Esophagus (tissue), 2 donors: ENCODE results near the gene ADD1. TPM values are rescaled to one million over a fixed set of nuclear protein-coding genes. Genes with fewer than 3 reads are reported as not detected.

Experiments
- H3K27ac ChIP-seq, 2 donors: one replicate each; pipeline ENCODE4 v1.5.1; 2013; ENCODE audit warnings: low read depth in 2 of 2, mild to moderate bottlenecking in 2 of 2, inconsistent platforms in 1 of 2, low read length in 1 of 2, moderate library complexity in 1 of 2
- H3K27me3 ChIP-seq, 2 donors: one replicate each; pipeline ENCODE4 v1.6.1; 2013; ENCODE audit warnings: low read length in 2 of 2, control low read depth in 1 of 2, mild to moderate bottlenecking in 1 of 2; ENCODE audit not compliant: insufficient read depth in 2 of 2, control insufficient read depth in 1 of 2
- H3K36me3 ChIP-seq, 2 donors: one replicate each; pipeline ENCODE4 v1.6.1; 2013; ENCODE audit warnings: low read length in 1 of 2; ENCODE audit not compliant: control insufficient read depth in 2 of 2, insufficient read depth in 2 of 2
- H3K4me1 ChIP-seq, 2 donors: one replicate each; pipeline ENCODE4 v1.6.1; 2013; ENCODE audit warnings: low read length in 1 of 2; ENCODE audit not compliant: control insufficient read depth in 2 of 2, insufficient read depth in 2 of 2
- H3K4me3 ChIP-seq, 2 donors: one replicate each; pipeline ENCODE4 v1.5.1; 2013; ENCODE audit warnings: low read length in 2 of 2, mild to moderate bottlenecking in 2 of 2, low read depth in 1 of 2, moderate library complexity in 1 of 2
- H3K9me3 ChIP-seq, 2 donors: one replicate each; pipeline ENCODE4 v1.6.1; 2013; ENCODE audit warnings: mild to moderate bottlenecking in 2 of 2, low read depth in 1 of 2, low read length in 1 of 2, moderate library complexity in 1 of 2; ENCODE audit not compliant: control insufficient read depth in 2 of 2, insufficient read depth in 1 of 2
- WGBS, 2 donors: extraction: QIAGEN DNeasy Blood & Tissue Kit; methylation state at CpG; one replicate each; pipeline ENCODE4 v1.1.7; 2013; 5-methylcytosine and 5-hydroxymethylcytosine counted together
- polyA plus RNA-seq, 2 donors: library from polyadenylated mRNA; stranded (reverse); fragments of 200-250 nt; gene quantifications; one replicate each; pipeline ENCODE4 v1.2.3, GENCODE V29; 2013
- donor health status: healthy with polysubstance abuse.
- donor health status: Bipolar disorder and iron deficiency.

Gene ADD1
- polyA plus RNA-seq, 2 donors = 102 to 156 TPM

DNA sequence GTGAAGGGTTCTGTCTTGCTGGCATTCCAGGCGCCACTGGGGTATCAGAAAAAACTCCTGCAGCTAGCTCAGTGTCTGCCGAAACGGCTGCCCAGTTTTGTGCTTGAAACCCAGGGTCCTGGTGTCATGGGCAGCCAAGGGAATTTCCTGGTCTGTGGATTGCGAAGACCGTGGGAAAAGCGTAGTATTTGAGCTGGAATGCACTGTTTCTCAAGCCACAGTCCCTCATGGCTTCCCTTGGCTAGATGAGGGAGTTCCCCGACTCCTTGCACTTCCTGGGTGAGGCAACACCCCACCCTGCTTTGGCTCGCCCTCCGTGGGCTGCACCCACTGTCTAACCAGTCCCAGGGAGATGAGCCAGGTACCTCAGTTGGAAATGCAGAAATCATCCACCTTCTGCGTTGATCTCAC, 79.5 kb downstream of the ADD1 start:
- H3K9me3 ChIP-seq = no peaks in the 10 kb centered on the region
- no peaks in the 10 kb centered on the region for H3K27me3 ChIP-seq
- no peak overlapping the region for H3K27ac ChIP-seq
- 71 to 78% methylated on average over 10 of the region's 10 CpGs for WGBS, 2 donors
- H3K36me3 ChIP-seq = peaks cover 5 to 27% of the 10 kb centered on the region in 2 donors
- H3K4me3 ChIP-seq = no peak overlapping the region
- peaks cover 3 to 4% of the 10 kb centered on the region in 2 donors for H3K4me1 ChIP-seq

DNA sequence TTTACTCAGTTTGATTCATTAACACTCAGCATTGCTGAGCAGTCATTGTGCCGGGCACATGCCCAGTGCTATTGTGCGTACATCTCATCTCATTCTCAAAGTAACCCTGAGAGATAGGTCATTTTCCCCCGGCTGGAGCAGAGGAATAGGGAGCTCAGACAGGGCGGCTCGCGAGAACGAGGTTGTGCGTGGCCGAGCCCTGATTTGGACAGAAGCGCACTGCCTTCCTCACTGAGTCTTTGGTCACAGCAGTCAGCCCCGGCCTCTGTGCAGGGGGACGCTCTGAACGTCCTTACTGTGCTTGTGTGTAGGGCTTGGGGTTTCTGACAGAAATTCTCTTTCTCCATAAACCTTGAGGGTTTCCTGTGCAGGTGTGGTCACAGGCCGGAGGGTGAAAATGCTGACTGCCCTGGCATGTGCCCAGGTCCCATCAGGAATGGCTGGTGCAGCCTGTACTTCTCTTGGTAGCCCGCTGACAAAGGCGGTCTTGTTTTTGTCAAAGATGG, 80.1 kb downstream of the ADD1 start:
- H3K4me1 ChIP-seq = peaks cover 3 to 4% of the 10 kb centered on the region in 2 donors
- no peak overlapping the region for H3K4me3 ChIP-seq
- H3K36me3 ChIP-seq = peaks cover 9 to 33% of the 10 kb centered on the region in 2 donors
- 88 to 91% methylated on average over 16 of the region's 16 CpGs for WGBS, 2 donors
- H3K27ac ChIP-seq = no peak overlapping the region
- H3K9me3 ChIP-seq = no peaks in the 10 kb centered on the region
- no peaks in the 10 kb centered on the region for H3K27me3 ChIP-seq

DNA sequence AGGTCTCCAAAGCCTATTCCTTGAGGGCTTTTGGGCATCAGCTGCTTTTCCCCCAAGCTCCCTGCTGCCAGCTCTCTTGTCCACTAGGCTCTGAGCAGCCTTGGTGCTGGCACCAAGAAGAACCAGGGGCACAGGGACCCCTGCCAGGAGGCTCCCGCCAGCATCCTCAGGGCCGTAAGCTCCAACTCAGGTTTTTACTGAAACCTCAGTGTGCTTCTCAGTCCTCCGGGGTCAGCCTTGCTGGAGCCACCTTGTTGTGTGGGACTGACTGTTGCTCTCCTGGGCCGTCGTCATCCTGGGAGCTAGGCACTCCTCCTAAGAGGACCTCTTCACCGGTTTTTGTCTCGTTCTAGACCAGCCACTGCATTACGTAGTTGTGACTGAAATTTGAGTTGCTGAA, 80.6 kb downstream of the ADD1 start:
- H3K27ac ChIP-seq = no peak overlapping the region

DNA sequence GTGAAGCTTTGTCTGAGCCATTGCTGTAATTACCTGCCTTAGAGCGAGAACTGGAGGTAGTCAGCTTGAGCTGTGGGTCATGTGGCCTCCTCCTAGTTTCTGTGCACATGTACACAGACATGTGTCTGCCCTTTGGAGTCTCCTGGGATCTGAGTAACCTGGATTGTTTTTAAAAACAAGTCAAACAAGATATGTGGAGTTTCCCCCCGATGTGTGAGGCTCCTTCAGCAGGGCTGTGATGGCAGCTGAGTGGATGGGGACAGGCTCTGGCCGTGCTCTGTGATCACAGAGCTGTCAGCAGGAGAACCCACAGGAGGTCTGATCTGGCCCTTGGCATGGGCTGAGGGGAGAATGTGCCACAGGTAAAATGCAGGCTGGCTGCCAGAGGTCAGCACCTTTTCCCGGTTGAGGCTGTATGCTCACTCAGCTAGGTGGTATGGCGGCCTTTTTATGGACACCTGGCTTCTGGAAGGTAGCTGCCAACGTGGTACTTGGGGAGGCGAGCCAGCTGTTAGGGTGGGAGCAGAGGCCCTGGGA, 81.2 kb downstream of the ADD1 start:
- H3K27ac ChIP-seq = no peak overlapping the region
- WGBS, 2 donors = 76 to 83% methylated on average over 7 of the region's 7 CpGs

More for the DNA sequence above, 80.6 kb downstream of the ADD1 start:
- Histone ChIP-seq H3K4me1 (peaks cover 3 to 4% of the 10 kb centered on the region in 2 donors), H3K36me3 (peaks cover 9 to 36% of the 10 kb centered on the region in 2 donors), H3K9me3 (no peaks in the 10 kb centered on the region), H3K4me3 (no peak overlapping the region), H3K27me3 (no peaks in the 10 kb centered on the region)
- 89 to 95% methylated on average over 8 of the region's 8 CpGs for WGBS, 2 donors

DNA sequence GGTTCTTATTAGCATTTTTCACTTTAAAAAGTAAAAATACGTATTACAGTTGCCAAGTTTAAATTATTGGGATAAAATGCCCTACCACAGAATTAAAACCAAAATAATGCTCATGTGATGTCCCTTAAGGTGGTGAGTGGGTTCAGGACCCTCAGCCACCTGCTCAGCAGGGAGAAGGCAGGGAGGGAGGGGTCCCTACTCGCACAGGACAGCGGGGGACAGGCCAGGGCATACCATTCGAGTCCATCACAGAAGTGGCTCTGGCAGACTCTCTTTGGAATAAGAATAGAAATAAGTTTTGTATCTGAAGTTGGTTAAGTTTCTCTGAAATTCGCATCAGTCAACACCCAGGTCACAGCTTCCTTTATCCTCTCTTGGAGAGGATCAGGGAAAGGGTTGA, 81.9 kb downstream of the ADD1 start:
- no peak overlapping the region for H3K4me3 ChIP-seq

More for the DNA sequence above, 81.2 kb downstream of the ADD1 start:
- Histone ChIP-seq H3K36me3 (peaks cover 9 to 40% of the 10 kb centered on the region in 2 donors), H3K9me3 (no peaks in the 10 kb centered on the region), H3K27me3 (no peaks in the 10 kb centered on the region), H3K4me1 (peaks cover 3 to 4% of the 10 kb centered on the region in 2 donors), H3K4me3 (no peak overlapping the region)

DNA sequence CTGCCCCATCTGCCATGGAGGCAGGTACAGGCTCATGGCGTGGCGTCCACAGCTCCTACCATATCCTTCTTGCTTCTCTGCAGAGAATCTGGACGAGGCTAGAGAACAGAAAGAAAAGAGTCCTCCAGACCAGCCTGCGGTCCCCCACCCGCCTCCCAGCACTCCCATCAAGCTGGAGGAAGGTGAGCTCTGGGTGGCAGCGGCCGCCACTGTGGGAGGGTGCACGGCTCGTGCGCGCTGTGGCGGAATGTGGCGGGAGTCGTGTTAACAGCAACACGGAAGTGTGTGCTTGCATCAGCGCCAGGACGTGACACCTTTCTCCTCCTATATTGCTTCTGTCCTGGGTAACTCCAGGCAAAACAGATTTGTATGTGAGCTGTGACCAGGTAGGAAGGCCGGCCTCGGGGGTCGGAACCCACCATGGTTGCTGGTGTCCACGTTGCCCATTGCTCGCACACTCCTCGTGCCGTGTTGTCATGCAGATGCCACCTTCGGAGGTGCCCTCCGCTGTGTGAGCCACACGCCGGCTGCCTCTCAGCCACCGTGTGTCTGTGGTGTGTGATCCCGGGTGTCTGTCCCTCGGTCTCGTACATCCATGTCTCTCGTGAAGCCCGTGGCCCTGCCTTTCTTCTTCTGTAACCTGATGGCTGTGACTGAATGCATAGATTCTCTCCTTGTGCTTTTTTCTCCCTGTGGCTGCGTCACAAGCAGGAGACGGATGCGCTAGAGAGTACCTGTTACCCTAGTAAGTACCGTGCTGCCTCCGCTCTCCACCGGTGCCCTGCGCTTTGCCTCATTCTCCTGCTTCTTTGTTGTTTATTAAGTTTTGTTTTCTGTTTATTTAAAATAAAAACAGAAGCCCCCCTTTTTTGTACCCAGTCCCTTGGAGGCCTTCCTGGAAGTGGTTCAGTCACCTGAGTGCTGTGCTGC, 82.6 kb downstream of the ADD1 start:
- peaks cover 14 to 51% of the 10 kb centered on the region in 2 donors for H3K36me3 ChIP-seq
- H3K27me3 ChIP-seq = no peaks in the 10 kb centered on the region
- no peaks in the 10 kb centered on the region for H3K9me3 ChIP-seq
- WGBS, 2 donors = 93% methylated on average over 41 of the region's 41 CpGs
- peaks cover 3 to 4% of the 10 kb centered on the region in 2 donors for H3K4me1 ChIP-seq
- no peak overlapping the region for H3K27ac ChIP-seq
- H3K4me3 ChIP-seq = no peak overlapping the region

More for the DNA sequence above, 81.9 kb downstream of the ADD1 start:
- 91% methylated on average over 5 of the region's 5 CpGs for WGBS, 2 donors
- H3K27ac ChIP-seq = no peak overlapping the region
- H3K27me3 ChIP-seq = no peaks in the 10 kb centered on the region
- H3K36me3 ChIP-seq = peaks cover 12 to 45% of the 10 kb centered on the region in 2 donors
- no peaks in the 10 kb centered on the region for H3K9me3 ChIP-seq
- peaks cover 3 to 4% of the 10 kb centered on the region in 2 donors for H3K4me1 ChIP-seq

DNA sequence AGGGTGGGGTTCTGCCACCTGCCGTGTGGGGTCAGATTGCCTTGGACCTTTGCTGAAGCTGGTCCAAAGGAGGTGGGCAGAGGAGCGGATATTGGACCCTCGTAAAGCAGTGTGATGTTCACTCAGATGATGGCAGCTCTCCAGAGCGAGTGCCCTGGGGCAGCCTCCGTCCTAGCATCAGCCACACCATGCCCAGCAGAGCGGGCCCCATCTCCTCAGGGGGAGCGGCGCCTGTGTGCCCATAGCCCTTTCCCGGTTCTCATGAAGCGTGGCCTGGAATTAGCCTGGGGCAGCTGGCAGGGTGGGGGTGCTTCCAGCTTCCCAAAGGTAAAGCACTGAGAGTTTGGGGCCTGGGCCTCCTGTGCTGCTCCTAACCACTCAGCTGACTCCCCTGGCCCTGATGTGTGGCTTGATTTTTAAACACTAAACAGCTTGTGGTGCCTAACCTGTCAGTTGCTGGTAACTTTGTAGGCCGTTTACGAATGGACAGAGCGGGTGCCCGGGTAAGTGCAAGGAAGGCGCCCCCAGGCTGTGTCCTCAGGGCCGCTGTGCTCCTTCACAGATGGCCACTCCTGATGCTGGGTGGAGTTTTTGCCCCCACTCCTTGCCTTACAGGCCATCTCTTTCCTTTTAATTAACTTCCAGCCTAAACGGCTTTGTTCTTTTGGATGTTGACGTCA, 83.5 kb downstream of the ADD1 start:
- no peak overlapping the region for H3K4me3 ChIP-seq
- H3K36me3 ChIP-seq = peaks cover 14 to 59% of the 10 kb centered on the region in 2 donors
- H3K27me3 ChIP-seq = no peaks in the 10 kb centered on the region
- H3K4me1 ChIP-seq = peaks cover 3 to 4% of the 10 kb centered on the region in 2 donors
- no peak overlapping the region for H3K27ac ChIP-seq
- 90 to 94% methylated on average over 18 of the region's 18 CpGs for WGBS, 2 donors
- H3K9me3 ChIP-seq = no peaks in the 10 kb centered on the region

DNA sequence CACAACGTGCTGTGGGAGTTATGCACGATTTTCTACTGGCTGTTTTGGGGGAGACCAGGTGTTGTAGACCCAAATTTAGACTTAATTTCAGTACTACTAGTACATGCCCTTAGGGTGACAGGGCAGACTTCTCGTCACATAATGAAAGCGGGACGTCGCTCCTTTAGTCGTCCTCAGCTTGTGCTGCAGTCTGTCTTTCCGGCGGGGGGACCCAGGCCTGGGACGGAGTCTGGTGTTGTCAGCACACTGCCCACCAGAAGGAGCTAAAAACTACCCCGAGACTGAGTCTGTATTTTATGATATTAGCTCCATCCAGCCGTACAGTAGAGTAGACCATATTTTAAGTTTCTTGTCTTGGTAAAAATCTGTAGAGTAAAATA, 84.0 kb downstream of the ADD1 start:
- H3K27ac ChIP-seq = no peak overlapping the region
- 94 to 95% methylated on average over 12 of the region's 12 CpGs for WGBS, 2 donors
- H3K27me3 ChIP-seq = no peaks in the 10 kb centered on the region
- peaks cover 3 to 4% of the 10 kb centered on the region in 2 donors for H3K4me1 ChIP-seq
- peaks cover 14 to 59% of the 10 kb centered on the region in 2 donors for H3K36me3 ChIP-seq
- H3K9me3 ChIP-seq = no peaks in the 10 kb centered on the region
- no peak overlapping the region for H3K4me3 ChIP-seq
